ENCODE results near the gene GIMAP2. TPM values are rescaled to one million over a fixed set of nuclear protein-coding genes. Genes with fewer than 3 reads are reported as not detected.

Gene GIMAP2
- total RNA-seq (2011; cell fraction: chromatin; rRNA removed; ENCODE audit: low replicate concordance), result 0.86 TPM in 1 of 2 replicates, not detected in the other
- 0.17 and 0.53 TPM in 2 replicates for total RNA-seq (2011; cell fraction: nucleolus; rRNA removed)
- total RNA-seq (2011; cell fraction: nucleoplasm; rRNA removed), result 0.51 TPM in 1 of 2 replicates, not detected in the other
- total RNA-seq (2014; rRNA removed), result 0.73 and 1.1 TPM in 2 replicates
- 1.1 and 1.4 TPM in 2 replicates for total RNA-seq (2014; rRNA removed; fragmentation: Illumina TruSeq; extraction: Trizol)
- 1.3 and 1.5 TPM in 2 replicates for total RNA-seq (2015; rRNA removed; fragmentation: Illumina TruSeq; extraction: Trizol)
- 1.1 and 1.2 TPM in 2 replicates for total RNA-seq (2021)
- polyA plus RNA-seq (2011; rRNA removed), result 0.14 and 0.52 TPM in 2 replicates
- polyA plus RNA-seq (2011; cell fraction: cytosol; rRNA removed), result 0.09 and 0.18 TPM in 2 replicates
- polyA plus RNA-seq (2011; cell fraction: nucleus; rRNA removed), result 0.14 and 0.15 TPM in 2 replicates
- 2.2 and 9.4 TPM in 2 replicates for polyA plus RNA-seq (2012)
- polyA plus RNA-seq (2014; fragmentation: Illumina TruSeq; extraction: Trizol), result 0.65 and 0.83 TPM in 2 replicates
- polyA plus RNA-seq (2014; fragmentation: Nextera tagmentation; extraction: Ambion mirVana), result 1 to 10 TPM; 1.8 TPM
- polyA plus RNA-seq (2014; rRNA removed), result 0.37 and 0.57 TPM in 2 replicates
- polyA minus RNA-seq (2011; rRNA and poly(A)+ RNA removed), result 0.42 and 0.60 TPM in 2 replicates
- polyA minus RNA-seq (2011; cell fraction: cytosol; rRNA and poly(A)+ RNA removed), result 0.76 TPM in 1 of 2 replicates, not detected in the other
- not detected in 2 replicates for polyA minus RNA-seq (2011; cell fraction: nucleus; rRNA and poly(A)+ RNA removed)
- percentile 32 among the genes with signal in this experiment for Bru-seq, nascent RNA
- percentile 29 among the genes with signal in this experiment for BruChase-seq, experiment 1, labeled RNA remaining after a 2-hour chase
- BruChase-seq, experiment 2, labeled RNA remaining after a 6-hour chase, result percentile 34 among the genes with signal in this experiment
- long read RNA-seq, experiment 1, result 0 reads
- long read RNA-seq, experiment 2, result 0 reads
- long read RNA-seq, experiment 3, result 0 reads

GRCh38 chr7:150685219-150686029, at the start of gene GIMAP2:
Gene GIMAP2 (plus strand): TSS chr7:150685706. CDS start chr7:150687060, 1,354 bp downstream.
- peak within 1 kb of the TSS; percentile 20 for H3K4me3 ChIP-seq
- DNase-seq (ENCODE audit: extremely low read depth in 1 of 4, low spot score in 3 of 4) (peak in 1 of 4 experiments; percentile 20), FAIRE-seq (no peak), ATAC-seq (peak; percentile 74)
- H3K9me1 ChIP-seq (ENCODE audit: control insufficient read depth, insufficient read depth, low read length), result no peaks in the 10 kb centered on the region
- ChIA-PET POLR2A (no interaction called here), CTCF (ENCODE audit: low intra/inter-chr PET ratio) (no interaction called here)
- no peaks in the 10 kb centered on the region for H3K36me3 ChIP-seq (ENCODE audit: control insufficient read depth, insufficient read depth, low read length)
- H3K9me3 ChIP-seq (replicated peaks; ENCODE audit: control insufficient read depth, insufficient read depth, low read depth, low read length), result no peaks in the 10 kb centered on the region
- H3K9ac ChIP-seq (ENCODE audit: insufficient read depth in 1 of 2, low read depth in 2 of 2, low read length in 2 of 2), result peak within 1 kb of the TSS in 1 of 2 experiments; percentile 1; a peak in 1 of 4 replicates
- H3K27me3 ChIP-seq (ENCODE audit: control insufficient read depth in 2 of 2, insufficient read depth in 2 of 2, low read length in 2 of 2), result peaks cover 4 to 10% of the 10 kb centered on the region in 2 experiments; a peak in 2 of 5 replicates
- in situ Hi-C loops (cut with MboI) (no loop called here), intact Hi-C loops (cut with micrococcal nuclease) (no loop called here)
- no peak within 1 kb of the TSS for H3K27ac ChIP-seq (ENCODE audit: extremely low read depth, low read depth, low read length)
- BruUV-seq (replicated peaks), result no TSS peak
- H2AFZ ChIP-seq (ENCODE audit: low read depth, low read length), result peak within 1 kb of the TSS; percentile 61
- no peaks in the 10 kb centered on the region for H3K79me2 ChIP-seq (ENCODE audit: control insufficient read depth, insufficient read depth, low read length)
- no peaks in the 10 kb centered on the region for H3K4me1 ChIP-seq (replicated peaks in 1 of 2; ENCODE audit: control insufficient read depth in 2 of 2, insufficient read depth in 2 of 2, low read length in 2 of 2)
- H4K20me1 ChIP-seq (replicated peaks; ENCODE audit: control insufficient read depth, insufficient read depth, low read length), result no peaks in the 10 kb centered on the region
- under 1% methylated on average over 6 of the region's 6 CpGs for WGBS (ENCODE audit: insufficient coverage, low coverage, missing lambda C conversion rate)
- H3K4me2 ChIP-seq (ENCODE audit: insufficient read depth, low read length), result peak within 1 kb of the TSS; percentile 51
- TF ChIP-seq HES1 (IDR thresholded peaks at IDR 0.05; ENCODE audit: low read depth) (no peak; the same call in 1 of the 2 replicates), HDAC1 (IDR thresholded peaks at IDR 0.05) (no peak), MYNN (IDR thresholded peaks at IDR 0.05) (no peak), MYNN (CRISPR knock-in tag; IDR thresholded peaks at IDR 0.05) (no peak), GATA2 (CRISPR knock-in tag; IDR thresholded peaks at IDR 0.05) (no peak), ZNF766 (CRISPR knock-in tag; conservative IDR thresholded peaks at IDR 0.05) (0 out of 2 replicates have a peak, but pooled peaks have one; percentile 33), CHCHD3 (CRISPR knock-in tag; IDR thresholded peaks at IDR 0.05) (no peak), RCOR1 (IDR thresholded peaks at IDR 0.05; ENCODE audit: borderline replicate concordance in 1 of 2, low read depth in 2 of 2, low read length in 2 of 2) (no peak), ASH1L (IDR thresholded peaks at IDR 0.05; ENCODE audit: borderline replicate concordance, low read depth, partially characterized antibody) (no peak), PTRF (tag; IDR thresholded peaks at IDR 0.05) (no peak)

All from K562 (cell line).